ENCODE data around the gene SPEF2.
"Not testable (repeated sequence)": the region's sequence is repeated elsewhere in the genome, so short reads cannot be mapped to it uniquely, and the experiment has no call there.

Gene SPEF2

GRCh38 chr5:35651002-35651756 is 33.5 kb downstream of the SPEF2 start:
- DNase-seq (ENCODE audit: low spot score), result peak; percentile 47

- DNase-seq (ENCODE audit: low spot score), result no peak
These were observed 39.1 kb downstream of the SPEF2 start for GRCh38 chr5:35656721-35657120.

- no peak for DNase-seq (ENCODE audit: low spot score)
These were observed 40.2 kb downstream of the SPEF2 start for GRCh38 chr5:35657877-35658276.

- DNase-seq (ENCODE audit: low spot score), result no peak
These were observed 41.9 kb downstream of the SPEF2 start for GRCh38 chr5:35659556-35659955.

GRCh38 chr5:35660451-35660850 is 42.8 kb downstream of the SPEF2 start:
- DNase-seq (ENCODE audit: low spot score), result no peak

- no peak for DNase-seq (ENCODE audit: low spot score)
These were observed 46.9 kb downstream of the SPEF2 start for GRCh38 chr5:35664584-35664983.

GRCh38 chr5:35665096-35665495 is 47.4 kb downstream of the SPEF2 start:
- no peak for DNase-seq (ENCODE audit: low spot score)

- DNase-seq (ENCODE audit: low spot score), result no peak
These were observed 50.7 kb downstream of the SPEF2 start for GRCh38 chr5:35668319-35668718.

GRCh38 chr5:35668794-35669193 is 51.1 kb downstream of the SPEF2 start:
- no peak for DNase-seq (ENCODE audit: low spot score)

- no peak for DNase-seq (ENCODE audit: low spot score)
These were observed 54.1 kb downstream of the SPEF2 start for GRCh38 chr5:35671541-35672295.

GRCh38 chr5:35672296-35672655 is 54.6 kb downstream of the SPEF2 start:
- DNase-seq (ENCODE audit: low spot score), result not testable (repeated sequence)

- peak; percentile 8 for DNase-seq (ENCODE audit: low spot score)
These were observed 55.3 kb downstream of the SPEF2 start for GRCh38 chr5:35672995-35673394.

GRCh38 chr5:35674049-35674448 is 56.4 kb downstream of the SPEF2 start:
- no peak for DNase-seq (ENCODE audit: low spot score)

GRCh38 chr5:35675392-35675791 is 57.7 kb downstream of the SPEF2 start:
- no peak for DNase-seq (ENCODE audit: low spot score)

- DNase-seq (ENCODE audit: low spot score), result no peak
These were observed 60.2 kb downstream of the SPEF2 start for GRCh38 chr5:35677878-35678277.

- DNase-seq (ENCODE audit: low spot score), result no peak
These were observed 61.0 kb downstream of the SPEF2 start for GRCh38 chr5:35678661-35679060.

- no peak for DNase-seq (ENCODE audit: low spot score)
These were observed 61.7 kb downstream of the SPEF2 start for GRCh38 chr5:35679357-35679756.

- no peak for DNase-seq (ENCODE audit: low spot score)
These were observed 64.2 kb downstream of the SPEF2 start for GRCh38 chr5:35681911-35682310.

GRCh38 chr5:35683466-35683865 is 65.8 kb downstream of the SPEF2 start:
- no peak for DNase-seq (ENCODE audit: low spot score)

GRCh38 chr5:35685161-35685560 is 67.5 kb downstream of the SPEF2 start:
- DNase-seq (ENCODE audit: low spot score), result no peak

GRCh38 chr5:35687961-35688360 is 70.3 kb downstream of the SPEF2 start:
- no peak for DNase-seq (ENCODE audit: low spot score)

- peak; percentile 49 for DNase-seq (ENCODE audit: low spot score)
These were observed 76.8 kb downstream of the SPEF2 start for GRCh38 chr5:35694481-35694880.

- peak; percentile 11 for DNase-seq (ENCODE audit: low spot score)
These were observed 80.6 kb downstream of the SPEF2 start for GRCh38 chr5:35698047-35698808.
